C1 segment of cervical spinal cord (tissue), 14 donors: Measurements from ENCODE around the gene TMEM190.

Experiments
- DNase-seq, 14 donors: peaks; one replicate each; lab custom pipeline; 2025; lab: John Stamatoyannopoulos, UW

TMEM190 gene

DNA sequence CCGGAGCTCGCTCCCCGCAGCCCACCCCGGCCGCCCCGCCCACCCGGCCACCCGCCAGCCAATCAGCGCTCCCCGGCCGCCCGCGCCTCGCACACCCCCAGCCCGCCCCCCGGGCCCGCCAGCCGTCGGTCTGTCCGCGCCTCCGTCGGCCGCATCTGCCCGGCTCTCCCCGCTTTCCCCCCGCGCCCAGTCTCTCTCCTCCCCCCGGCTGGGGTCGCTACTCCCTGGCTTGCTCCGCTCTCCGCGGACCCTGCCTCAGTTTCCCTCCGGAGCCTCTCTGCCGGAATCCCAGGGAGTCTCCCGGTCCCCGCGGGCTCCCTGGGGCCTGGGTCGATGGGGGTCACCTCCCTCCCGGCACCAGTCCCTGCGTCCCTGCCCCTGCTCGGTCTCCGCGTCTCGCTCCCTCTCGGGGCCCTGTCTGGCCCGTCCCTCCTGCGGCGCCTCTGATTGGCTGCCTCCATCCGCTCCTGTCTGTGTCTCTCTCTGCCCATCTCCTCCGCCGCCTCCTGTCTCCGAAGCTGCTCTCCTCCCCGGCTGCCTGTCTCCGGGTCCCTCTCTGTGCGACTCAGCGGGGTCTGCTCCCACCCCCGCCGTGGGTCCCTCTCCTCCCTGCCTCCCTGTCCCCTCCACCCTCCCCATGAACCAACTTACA, 6.8 kb upstream of the TMEM190 start:
- DNase-seq = no peak

DNA sequence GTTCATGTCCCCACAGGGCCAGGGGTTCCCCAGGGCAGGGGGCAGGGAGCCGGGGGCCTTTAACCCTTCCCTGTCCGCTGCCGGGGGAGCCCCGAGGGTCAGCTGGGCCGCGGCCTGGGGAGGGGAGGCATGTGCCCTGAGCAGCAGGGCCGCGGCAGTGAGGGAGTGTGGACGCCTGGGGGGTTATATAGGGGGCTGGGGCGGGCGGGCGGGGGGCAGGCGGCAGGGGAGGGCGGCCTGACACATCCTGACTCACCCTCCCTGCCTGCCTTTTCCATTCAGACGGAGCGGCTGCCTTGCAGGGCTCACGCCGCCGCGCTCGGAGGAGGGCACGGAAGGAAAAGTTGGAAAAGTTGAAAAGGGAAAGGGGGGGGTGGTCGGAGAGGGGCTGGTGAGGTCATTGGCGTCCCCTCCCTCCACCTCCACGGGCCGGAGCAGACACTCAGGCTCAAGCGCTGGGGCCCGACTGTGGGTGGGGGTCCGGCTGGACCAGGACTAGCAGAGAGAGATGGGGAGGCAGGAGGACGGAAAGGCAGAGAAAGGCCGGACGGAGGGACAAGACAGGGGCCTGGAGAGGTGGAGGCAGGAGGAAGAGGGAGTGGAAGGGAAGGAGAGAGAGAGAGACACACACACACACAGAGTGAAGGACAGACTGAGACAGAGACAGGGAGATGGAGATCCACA, 6.2 kb upstream of the TMEM190 start, which contains the start of gene IL11:
TSS of gene IL11 (minus strand) at position 159 of the 684 bp plus-strand sequence. CDS start at position 6, 153 bp downstream.
- no peak for DNase-seq

DNA sequence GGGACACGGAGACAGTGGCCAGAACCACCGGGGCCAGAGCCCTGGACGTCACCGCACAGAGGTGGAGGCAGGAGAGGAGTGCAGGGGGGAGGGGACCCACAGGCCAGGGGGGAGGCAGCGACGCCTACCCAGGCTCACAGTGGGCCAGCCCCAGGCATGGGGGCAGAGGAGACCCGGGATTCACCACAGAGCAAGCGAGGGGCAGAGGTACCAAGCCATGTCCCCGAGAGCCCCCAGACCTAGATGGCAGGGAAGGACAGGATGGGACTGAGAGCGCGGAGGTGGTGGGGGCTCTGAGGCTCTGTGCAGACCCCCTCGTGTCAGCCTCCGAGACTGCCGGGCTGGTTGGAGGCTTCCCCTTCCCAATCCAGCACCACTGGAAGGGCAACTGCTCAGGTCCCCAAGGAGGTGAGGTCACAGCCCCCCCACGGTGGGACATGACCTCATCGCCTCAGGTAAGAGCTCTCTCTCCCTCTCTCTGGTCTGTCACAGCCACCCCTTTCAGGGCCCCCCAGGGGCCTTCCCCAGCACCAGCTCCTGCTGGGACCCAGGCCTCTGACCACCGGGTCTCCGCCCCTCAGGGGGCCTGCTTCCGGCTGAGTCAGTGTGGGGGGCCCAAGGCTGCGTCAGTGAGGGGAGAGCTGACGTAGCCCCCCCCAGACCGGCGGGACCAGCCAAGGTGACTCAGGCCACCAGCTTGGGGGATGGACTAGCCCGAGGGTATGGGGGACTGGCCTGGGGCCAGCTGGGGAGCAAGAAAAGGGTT, 4.1 kb upstream of the TMEM190 start:
- no peak for DNase-seq

DNA sequence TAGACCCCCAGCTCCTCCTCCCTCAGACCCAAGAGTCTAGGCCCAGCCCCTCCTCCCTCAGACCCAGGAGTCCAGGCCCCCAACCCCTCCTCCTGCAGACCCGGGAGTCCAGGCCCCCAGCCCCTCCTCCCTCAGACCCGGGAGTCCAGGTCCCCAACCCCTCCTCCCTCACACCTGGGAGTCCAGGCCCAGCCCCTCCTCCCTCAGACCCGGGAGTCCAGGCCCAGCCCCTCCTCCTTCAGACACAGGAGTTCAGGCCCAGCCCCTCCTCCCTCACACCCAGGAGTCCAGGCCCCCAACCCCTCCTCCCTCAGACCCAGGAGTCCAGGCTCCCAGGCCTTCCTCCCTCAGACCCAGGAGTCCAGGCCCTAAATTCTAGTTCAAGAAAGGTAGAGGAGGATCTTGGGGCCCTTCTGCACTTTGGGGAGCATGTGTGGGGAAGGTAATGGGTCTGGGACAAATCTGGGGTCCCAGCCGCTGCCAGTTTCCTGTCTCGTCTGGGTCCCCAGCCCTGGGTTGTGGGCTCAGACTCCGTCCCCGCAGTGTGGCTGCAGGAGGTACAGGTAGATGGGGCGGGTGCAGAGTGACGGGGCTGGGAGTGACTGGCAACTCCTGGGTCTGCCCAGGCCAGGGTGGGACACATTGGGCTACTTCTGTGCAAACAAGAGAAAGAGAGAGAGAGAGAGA, 3.2 kb upstream of the TMEM190 start:
- no peak for DNase-seq

DNA sequence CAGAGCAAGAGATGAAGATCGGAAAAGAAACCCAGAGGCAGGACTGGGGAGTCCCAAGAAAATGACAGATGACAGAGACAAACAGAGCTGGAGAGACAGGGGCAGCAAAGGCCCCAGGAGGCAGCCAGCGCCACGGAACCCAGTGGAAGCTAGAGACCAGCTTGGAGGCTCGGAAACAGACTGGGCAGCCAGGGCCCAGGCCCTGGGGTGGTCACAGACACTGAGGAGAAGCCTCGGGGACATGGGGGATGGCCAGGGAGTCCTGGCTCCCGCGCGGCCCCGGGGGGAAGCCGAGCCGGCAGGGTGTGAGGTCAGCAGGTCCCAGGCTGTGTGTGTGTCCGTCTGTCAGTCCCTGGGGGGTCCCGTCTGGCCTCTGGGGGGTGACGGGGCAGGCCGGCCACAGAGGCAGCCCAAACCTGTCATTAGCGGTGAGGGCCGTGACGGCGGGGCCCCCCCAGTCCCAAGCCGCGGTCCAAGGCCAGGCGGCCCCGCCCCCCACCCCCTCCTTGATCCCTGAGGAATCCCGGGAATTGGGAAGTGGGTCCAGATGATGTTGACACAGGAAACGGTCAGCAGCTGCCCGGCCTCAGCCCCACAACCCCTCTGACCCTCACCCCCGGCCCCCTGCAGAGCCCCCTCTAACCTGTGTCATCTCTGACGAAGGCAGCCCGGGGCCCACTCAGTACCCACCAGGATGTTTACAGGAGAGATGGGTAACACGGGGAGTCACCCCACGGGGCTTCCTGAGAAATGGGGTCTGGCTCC, 2.5 kb upstream of the TMEM190 start:
- no peak for DNase-seq

DNA sequence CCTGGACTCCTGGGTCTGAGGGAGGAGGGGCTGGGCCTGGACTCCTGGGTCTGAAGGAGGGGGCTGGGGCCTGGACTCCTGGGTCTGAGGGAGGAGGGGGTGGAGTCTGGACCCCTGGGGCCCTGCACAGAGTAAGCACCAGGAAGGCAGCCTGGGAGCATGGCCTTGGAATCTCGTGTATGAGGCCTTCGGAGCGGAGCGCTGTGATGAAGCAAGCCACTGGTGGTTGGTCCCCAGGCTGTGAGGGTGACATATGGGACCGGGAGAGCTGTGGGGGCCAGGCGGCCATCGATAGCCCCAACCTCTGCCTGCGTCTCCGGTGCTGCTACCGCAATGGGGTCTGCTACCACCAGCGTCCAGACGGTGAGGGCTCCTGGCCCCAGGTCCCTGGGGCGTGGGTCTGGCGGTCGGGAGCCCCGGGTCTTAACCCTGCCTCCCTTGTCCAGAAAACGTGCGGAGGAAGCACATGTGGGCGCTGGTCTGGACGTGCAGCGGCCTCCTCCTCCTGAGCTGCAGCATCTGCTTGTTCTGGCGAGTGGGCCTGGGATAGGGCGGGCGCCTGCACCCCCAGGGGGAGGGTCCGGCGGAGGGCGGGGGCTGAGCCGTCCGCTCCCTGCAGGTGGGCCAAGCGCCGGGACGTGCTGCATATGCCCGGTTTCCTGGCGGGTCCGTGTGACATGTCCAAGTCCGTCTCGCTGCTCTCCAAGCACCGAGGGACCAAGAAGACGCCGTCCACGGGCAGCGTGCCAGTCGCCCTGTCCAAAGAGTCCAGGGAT, 918 bp downstream of the TMEM190 start:
- no peak for DNase-seq

DNA sequence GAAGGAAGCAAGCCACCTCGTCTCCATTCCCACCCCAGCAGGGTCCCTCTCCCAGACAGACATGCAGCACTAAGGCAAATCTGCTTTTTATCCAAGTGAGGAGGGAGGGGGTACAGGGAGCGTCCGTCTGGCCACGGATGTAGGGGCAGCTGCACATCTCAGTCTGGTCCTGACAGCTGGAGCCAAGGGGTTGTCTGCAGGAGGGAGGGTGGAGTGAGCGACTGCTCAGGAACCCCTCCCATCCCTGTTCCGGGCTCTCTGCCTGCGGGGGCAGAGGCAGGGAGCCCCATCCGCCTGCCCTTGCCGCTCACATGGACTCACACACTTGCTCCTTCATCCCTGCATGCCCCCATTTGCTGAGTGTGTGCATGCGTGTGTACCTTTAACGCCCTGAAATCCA, 2.5 kb downstream of the TMEM190 start:
- DNase-seq = no peak

DNA sequence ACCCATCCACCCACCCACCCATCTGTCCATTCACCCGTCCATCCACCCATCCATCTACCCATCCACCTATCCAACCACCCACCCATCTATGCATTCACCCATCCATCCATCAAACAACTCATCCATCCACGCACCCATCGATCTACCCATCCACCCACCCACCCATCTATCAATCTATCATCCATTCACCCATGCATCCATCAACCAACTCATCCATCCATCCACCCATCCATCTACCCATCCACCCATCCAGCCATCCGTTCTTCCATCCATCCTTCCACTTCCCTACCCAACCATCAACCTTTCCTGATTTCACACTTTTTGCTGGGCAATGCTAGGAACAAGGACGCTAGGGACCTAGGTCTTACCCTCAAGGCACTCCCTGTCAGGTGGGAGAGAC, 5.4 kb downstream of the TMEM190 start:
- DNase-seq = no peak

DNA sequence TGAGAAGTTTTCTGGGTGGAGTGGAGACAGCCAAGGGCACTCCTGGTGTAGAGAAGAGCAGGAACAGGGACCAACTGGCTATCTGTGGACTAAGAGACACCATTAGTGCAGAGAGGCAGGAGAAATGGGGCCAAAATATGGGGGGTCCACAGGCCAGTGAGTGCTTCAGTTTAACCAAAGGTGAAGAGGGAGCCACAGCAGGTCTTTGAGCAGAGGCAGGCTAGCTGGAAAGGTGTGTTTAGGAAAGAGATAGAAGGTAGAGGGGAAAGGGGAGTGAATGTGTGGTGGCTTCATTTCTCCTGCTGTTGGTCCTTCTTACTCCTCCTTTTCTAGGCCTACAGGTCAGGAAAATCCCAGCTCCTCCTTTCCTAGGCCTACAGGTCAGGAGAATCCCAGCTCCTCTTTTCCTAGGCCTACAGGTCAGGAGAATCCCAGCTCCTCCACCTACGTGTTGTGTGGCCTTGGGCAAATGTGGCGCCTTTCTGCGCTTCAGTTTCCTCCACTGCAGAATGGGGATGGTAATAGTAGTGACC, 6.0 kb downstream of the TMEM190 start:
- no peak for DNase-seq

DNA sequence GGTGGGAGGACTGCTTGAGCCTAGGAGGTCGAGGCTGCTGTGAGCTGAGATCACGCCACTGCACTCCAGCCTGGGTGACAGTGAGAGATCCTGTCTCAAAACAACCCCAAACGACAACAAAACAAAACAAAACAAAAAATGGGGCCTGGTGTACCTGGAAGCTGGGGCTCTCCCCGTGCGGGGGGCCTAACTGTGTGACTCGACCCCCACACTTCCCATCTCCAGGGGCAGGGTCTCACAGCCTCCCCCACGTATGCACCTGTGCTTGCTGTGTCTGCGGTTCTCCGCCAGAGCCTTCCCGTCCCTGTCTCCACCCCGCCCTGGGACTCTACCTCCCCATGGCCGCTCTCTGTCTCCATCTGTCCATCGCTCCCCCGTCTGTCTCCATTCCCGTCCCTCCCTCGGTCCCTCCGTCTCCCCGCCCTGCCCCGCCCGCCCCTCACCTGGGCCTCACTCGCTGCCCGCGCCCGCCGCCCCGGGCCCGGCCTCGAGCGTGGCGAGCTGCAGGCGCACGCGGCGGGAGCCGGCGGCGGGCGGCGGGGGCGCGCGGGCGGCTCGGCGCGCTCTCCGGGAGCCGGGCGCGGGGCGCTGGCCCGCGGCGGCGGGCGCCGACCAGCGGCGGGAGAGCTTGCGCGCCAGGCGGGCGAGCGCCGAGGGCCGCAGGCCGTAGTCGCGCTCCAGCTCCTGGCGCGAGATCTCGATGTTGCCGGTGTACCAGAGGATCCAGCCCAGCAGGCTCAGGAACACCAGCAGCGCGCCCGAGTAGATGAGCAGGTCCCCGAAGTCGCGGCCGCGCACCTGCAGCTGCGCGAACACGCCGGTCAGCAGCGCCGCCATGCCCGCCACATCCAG, 6.9 kb downstream of the TMEM190 start:
- DNase-seq = peak in 9 of 14 donors; percentile 6 to 54 (median 32)

DNA sequence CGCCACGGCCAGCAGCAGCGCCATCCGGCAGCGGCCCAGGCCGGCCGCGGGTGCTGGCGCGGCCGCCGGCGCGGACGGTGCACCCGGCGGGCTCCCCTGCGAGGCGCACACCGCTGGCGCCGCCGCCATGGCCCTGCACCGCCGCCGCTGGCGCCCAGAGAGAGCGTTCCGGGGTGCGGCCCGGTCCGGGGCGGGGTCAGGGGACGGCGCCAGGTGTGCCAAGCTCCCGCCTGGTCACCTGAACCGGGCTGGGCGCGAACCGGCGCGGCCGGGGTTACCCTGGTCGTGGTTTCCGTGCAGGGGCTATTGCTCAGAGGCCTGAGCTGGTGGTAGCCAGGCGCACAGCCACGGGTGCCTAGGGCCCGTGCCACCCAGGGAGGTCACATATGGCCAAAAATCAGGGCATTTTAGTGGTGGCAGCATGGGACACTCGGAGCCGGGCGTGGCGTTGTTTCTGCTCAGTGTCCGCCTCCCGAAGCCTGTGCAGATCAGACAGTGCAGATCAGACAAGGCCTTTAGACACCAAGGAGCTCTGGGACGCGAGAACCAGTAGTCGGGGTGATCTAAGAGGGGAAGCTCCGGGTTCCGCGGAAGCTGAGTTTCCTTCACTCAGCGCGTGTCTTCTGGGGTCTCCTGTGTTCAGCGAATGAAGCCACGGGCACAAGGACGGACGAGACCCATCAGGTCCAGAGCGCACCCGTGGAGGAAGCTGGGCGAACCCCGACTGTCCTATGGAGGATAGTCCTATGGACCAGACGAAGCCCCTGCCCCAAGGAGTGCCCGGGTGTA, 7.7 kb downstream of the TMEM190 start, which contains the start of gene TMEM238:
TSS of gene TMEM238 (minus strand) at position 162 of the 789 bp plus-strand sequence. CDS start at position 129, 33 bp downstream.
- DNase-seq = peak in 10 of 14 donors; percentile 31 to 62 (median 46)

DNA sequence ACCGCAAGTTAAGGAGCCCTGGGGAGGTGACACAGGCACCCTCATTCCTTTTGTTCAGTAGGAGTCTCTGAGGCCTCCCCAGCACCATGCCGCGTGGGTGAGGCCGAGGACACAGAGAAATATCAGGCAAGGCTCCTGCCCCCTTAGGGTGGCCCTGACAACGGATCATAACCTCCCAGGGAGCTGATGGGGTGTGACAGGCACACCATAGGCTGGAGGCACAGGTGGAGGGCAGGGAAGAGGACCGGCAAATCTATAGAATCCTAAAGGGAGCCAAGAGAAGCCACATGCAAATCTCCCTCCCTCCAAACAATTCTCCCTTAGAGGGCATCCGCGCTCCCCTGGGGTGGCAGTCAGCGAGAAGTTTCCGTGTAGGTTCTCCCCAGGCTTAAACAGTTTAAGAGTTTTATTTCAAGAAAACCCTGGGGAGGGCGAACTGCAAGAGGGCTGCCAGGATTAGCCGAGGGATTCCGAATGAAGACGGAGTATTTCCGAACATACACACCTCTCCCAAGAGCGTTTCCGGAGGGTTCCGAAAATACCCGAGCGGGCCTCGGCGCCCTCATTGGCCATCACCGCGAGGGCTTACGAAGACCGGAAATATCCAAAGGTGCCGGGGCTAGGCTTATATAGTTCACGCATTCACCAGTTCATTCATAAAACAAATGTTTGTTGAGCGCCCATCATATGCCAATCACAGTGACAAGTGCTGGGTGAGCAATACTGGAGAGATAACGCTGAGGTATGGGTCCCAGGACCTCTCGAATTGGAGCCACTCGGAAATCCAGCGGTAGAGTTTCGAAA, 8.5 kb downstream of the TMEM190 start:
- DNase-seq = peak; percentile 49 to 98 (median 94)

DNA sequence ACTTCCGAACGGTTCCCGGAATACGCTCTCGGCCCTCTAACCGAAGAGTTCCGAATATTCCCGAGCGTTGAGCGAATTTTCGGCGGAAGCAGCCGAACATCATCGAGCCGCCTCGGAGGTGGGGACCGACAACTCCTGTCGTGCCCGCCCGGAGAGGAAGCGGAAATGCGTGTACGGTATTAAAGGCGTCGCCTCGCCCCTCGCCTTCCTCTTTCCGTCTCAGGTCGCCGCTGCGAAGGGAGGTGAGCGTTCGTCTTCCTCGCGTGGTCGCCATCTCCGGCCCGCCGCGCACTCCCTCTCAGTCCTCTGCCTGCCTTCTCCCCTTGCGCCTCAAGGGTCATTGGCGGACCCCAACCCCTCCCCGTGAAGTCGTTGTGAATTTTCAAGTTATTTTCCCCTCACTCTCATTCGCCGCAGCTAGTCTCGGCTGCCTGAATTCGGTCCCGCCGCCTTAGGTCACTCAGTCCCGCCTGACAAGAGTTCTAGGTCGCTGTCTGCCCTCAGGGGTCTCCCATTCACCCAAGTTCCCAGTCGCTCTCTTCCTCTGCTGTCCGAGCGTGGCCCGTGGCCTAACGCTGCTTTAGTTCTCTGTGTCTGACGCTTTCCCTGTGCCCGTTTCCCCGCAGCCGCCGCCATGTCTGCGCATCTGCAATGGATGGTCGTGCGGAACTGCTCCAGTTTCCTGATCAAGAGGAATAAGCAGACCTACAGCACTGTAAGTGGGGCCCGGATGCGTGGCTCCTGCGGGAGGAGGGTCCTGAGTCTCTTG, 9.3 kb downstream of the TMEM190 start, which contains the start of gene RPL28:
TSS of gene RPL28 (plus strand) at position 209 of the 769 bp plus-strand sequence. CDS start at position 635, 426 bp downstream.
- DNase-seq = peak in 13 of 14 donors; percentile 33 to 98 (median 97)

DNA sequence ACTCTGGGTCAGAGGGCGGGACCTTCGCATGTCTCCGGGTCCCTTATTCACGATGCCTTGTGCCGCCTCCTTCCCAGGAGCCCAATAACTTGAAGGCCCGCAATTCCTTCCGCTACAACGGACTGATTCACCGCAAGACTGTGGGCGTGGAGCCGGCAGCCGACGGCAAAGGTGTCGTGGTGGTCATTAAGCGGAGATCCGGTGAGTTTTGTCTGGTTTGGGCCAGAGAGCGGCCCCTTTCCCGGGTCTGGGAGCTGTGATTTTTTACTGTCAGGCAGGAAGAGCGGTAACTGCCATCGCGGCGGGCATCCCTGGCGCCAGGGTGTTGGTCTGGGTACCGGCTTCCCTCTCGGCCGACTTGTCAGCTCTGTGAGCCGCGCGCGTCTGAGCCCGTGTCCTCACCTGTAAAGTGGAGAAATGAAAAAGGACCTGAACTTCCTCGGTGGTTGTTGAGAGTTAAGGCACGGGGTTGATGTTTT, 9.9 kb downstream of the TMEM190 start:
- peak in 1 of 14 donors; percentile 34 for DNase-seq

DNA sequence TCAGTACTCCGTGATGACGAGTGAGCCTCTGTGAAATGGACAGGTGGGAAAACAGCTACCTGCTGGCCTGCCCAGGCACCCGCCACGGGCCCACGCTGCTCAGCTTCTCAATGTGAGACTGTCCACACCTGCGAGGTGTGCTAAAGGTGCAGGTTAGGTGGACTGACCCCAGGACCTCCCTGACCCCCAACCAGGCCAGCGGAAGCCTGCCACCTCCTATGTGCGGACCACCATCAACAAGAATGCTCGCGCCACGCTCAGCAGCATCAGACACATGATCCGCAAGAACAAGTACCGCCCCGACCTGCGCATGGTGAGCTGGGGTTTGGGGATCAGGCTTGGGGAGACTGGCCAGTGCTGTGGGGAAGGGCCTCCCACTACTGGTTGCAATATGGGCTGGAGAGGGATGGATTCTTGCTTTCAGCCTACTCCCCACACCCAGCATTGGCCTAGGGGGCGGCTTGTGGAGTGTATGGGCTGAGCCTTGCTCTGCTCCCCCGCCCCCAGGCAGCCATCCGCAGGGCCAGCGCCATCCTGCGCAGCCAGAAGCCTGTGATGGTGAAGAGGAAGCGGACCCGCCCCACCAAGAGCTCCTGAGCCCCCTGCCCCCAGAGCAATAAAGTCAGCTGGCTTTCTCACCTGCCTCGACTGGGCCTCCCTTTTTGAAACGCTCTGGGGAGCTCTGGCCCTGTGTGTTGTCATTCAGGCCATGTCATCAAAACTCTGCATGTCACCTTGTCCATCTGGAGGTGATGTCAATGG, 11.3 kb downstream of the TMEM190 start:
- DNase-seq = no peak
